Measurements from ENCODE around the gene CRACDL.

CRACDL gene

GRCh38 chr2:98744595-98744994, 191.4 kb downstream of the CRACDL start:
- DNase-seq: no peak

Measured in CD4-positive, alpha-beta T cell treated with Interleukin-1 beta for 1 hour (primary cell).